HG03442 (cell line): ENCODE results near the gene LPIN1.
"Not testable (repeated sequence)": the region's sequence is repeated elsewhere in the genome, so short reads cannot be mapped to it uniquely, and the experiment has no call there.

Source experiments
- ATAC-seq: cut with Tn5 transposase; IDR thresholded peaks from one replicate; pipeline ENCODE4 v1.9.1; 2021; ENCODE audit warnings: mild to moderate bottlenecking, moderate library complexity; ENCODE audit not compliant: unreplicated experiment

The LPIN1 gene

GRCh38 chr2:11715987-11716652 is 30.3 kb upstream of the LPIN1 start:
- ATAC-seq: no peak

GRCh38 chr2:11716689-11717321 is 29.6 kb upstream of the LPIN1 start:
- ATAC-seq: no peak

- ATAC-seq: no peak
Measured at GRCh38 chr2:11717623-11718022, 28.8 kb upstream of the LPIN1 start.

- ATAC-seq: no peak
Measured at GRCh38 chr2:11718606-11719005, 27.8 kb upstream of the LPIN1 start.

GRCh38 chr2:11719230-11719977 is 27.0 kb upstream of the LPIN1 start:
- ATAC-seq: no peak

GRCh38 chr2:11720752-11721151 is 25.7 kb upstream of the LPIN1 start:
- ATAC-seq: no peak

- ATAC-seq: no peak
Measured at GRCh38 chr2:11722292-11723060, 24.0 kb upstream of the LPIN1 start.

- ATAC-seq: no peak
Measured at GRCh38 chr2:11723061-11723371, 23.4 kb upstream of the LPIN1 start.

GRCh38 chr2:11724151-11724550 is 22.3 kb upstream of the LPIN1 start:
- ATAC-seq: no peak

- ATAC-seq: no peak
Measured at GRCh38 chr2:11726384-11726783, 20.0 kb upstream of the LPIN1 start.

- no peak for ATAC-seq
Measured at GRCh38 chr2:11729362-11730212, 16.8 kb upstream of the LPIN1 start.

GRCh38 chr2:11731214-11731984 is 15.0 kb upstream of the LPIN1 start:
- ATAC-seq: not testable (repeated sequence)

- no peak for ATAC-seq
Measured at GRCh38 chr2:11732587-11732986, 13.8 kb upstream of the LPIN1 start.

GRCh38 chr2:11737852-11738251 is 8.6 kb upstream of the LPIN1 start:
- ATAC-seq: not testable (repeated sequence)

- ATAC-seq: peak; percentile 74
Measured at GRCh38 chr2:11738589-11739436, 7.6 kb upstream of the LPIN1 start.

GRCh38 chr2:11740723-11741122 is 5.7 kb upstream of the LPIN1 start:
- no peak for ATAC-seq

- ATAC-seq: no peak
Measured at GRCh38 chr2:11742317-11742701, 4.1 kb upstream of the LPIN1 start.

- ATAC-seq: no peak
Measured at GRCh38 chr2:11742702-11743357, 3.6 kb upstream of the LPIN1 start.
